Keratinocyte (primary cell): ENCODE results near the gene TUT7. TPM values are rescaled to one million over a fixed set of nuclear protein-coding genes. Genes with fewer than 3 reads are reported as not detected.

ENCODE experiments used
- DNase-seq: peaks from one replicate; pipeline ENCODE4 v3.0.0-alpha.2; 2011; ENCODE audit warnings: low read depth, missing footprints, low spot score
- FAIRE-seq: peaks from 2 replicates; lab custom pipeline; 2011; peaks lifted over from hg19 to GRCh38; lab: Jason Lieb, UNC
- H2AFZ ChIP-seq: 2 replicates; pipeline ENCODE4 v1.6.0; 2012; ENCODE audit warnings: low read length, control low read depth, inconsistent platforms; ENCODE audit not compliant: control insufficient read depth
- H3K27ac ChIP-seq: 2 replicates; pipeline ENCODE4 v1.5.1; 2011; ENCODE audit warnings: low read length; ENCODE audit not compliant: control insufficient read depth, insufficient read depth
- H3K27me3 ChIP-seq: 3 replicates; pipeline ENCODE4 v1.6.0; 2011; ENCODE audit warnings: low read length; ENCODE audit not compliant: control insufficient read depth, insufficient read depth; ENCODE audit errors: extremely low read depth
- H3K36me3 ChIP-seq, 2 experiments: 2 replicates in 1 of 2; 3 replicates in 1 of 2; pipeline ENCODE4 v1.5.1; 2011; ENCODE audit warnings: low read length in 2 of 2, mild to moderate bottlenecking in 1 of 2; ENCODE audit not compliant: control insufficient read depth in 2 of 2, insufficient read depth in 2 of 2; ENCODE audit errors: extremely low read depth in 1 of 2
- H3K4me1 ChIP-seq: 3 replicates; pipeline ENCODE4 v1.5.1; 2011; ENCODE audit warnings: low read length; ENCODE audit not compliant: control insufficient read depth, insufficient read depth; ENCODE audit errors: extremely low read depth
- H3K4me2 ChIP-seq: 3 replicates; pipeline ENCODE4 v1.6.0; 2011; ENCODE audit warnings: low read depth, low read length; ENCODE audit not compliant: control insufficient read depth, insufficient read depth; ENCODE audit errors: extremely low read depth
- H3K4me3 ChIP-seq, 3 experiments: fragments of 200-600 bp in 1 of 3; sonication (generic) in 1 of 3; 2 replicates in 2 of 3; 3 replicates in 1 of 3; pipeline ENCODE4 v1.5.1; 2011 to 2016; ENCODE audit warnings: low read length in 3 of 3, mild to moderate bottlenecking in 3 of 3, control low read depth in 2 of 3, inconsistent platforms in 1 of 3, low read depth in 1 of 3, mixed read lengths in 1 of 3, mixed run types in 1 of 3, moderate library complexity in 1 of 3; ENCODE audit not compliant: control insufficient read depth in 2 of 3, insufficient read depth in 2 of 3; ENCODE audit errors: extremely low read depth in 1 of 3
- H3K79me2 ChIP-seq: 2 replicates; pipeline ENCODE4 v1.6.0; 2012; ENCODE audit warnings: low read length; ENCODE audit not compliant: control insufficient read depth, insufficient read depth
- H3K9ac ChIP-seq: 3 replicates; pipeline ENCODE4 v1.6.0; 2011; ENCODE audit warnings: low read length; ENCODE audit not compliant: control insufficient read depth, insufficient read depth; ENCODE audit errors: extremely low read depth
- H3K9me1 ChIP-seq: 3 replicates; pipeline ENCODE4 v1.6.0; 2011; ENCODE audit warnings: low read length; ENCODE audit not compliant: control insufficient read depth, insufficient read depth; ENCODE audit errors: extremely low read depth
- H3K9me3 ChIP-seq: 2 replicates; pipeline ENCODE4 v1.5.1; 2012; ENCODE audit warnings: low read depth, low read length; ENCODE audit not compliant: control insufficient read depth
- H4K20me1 ChIP-seq: 3 replicates; pipeline ENCODE4 v1.6.0; 2011; ENCODE audit warnings: low read length; ENCODE audit not compliant: control insufficient read depth, insufficient read depth; ENCODE audit errors: extremely low read depth
- EZH2 ChIP-seq: IDR thresholded peaks from one replicate; pipeline ENCODE4 v1.6.1; 2012; ENCODE audit warnings: inconsistent platforms, mild to moderate bottlenecking, low read length, moderate library complexity
- dilution Hi-C: fragments of 300-500 bp; cut with MboI; formaldehyde crosslinking; loops from one replicate; pipeline ENCODE4 v1.7.0; 2020; ENCODE audit warnings: low sequenced_read_pairs; ENCODE audit not compliant: extremely low pct_ligation_motif_present
- polyA plus RNA-seq, 5 experiments: library from polyadenylated mRNA; depleted of rRNA in 3 of 5; stranded (reverse) in 3 of 5; stranded (forward) in 1 of 5; unstranded in 1 of 5; fragments of >200 nt; gene quantifications; 1 replicate in 1 of 5; 2 replicates in 3 of 5; 3 replicates in 1 of 5; pipeline versions ENCODE4 v1.2.1 to v1.2.3, GENCODE V29; 2011 to 2012; ENCODE audit warnings: missing spikeins in 2 of 5, low read depth in 1 of 5, low replicate concordance in 1 of 5
- TF ChIP-seq, protein P1 (sequence below), 3 experiments: IDR thresholded peaks in 1 of 3; conservative IDR thresholded peaks in 1 of 3; optimal IDR thresholded peaks in 1 of 3; 2 replicates in 2 of 3; 3 replicates in 1 of 3; pipeline versions ENCODE3 to v1.5.1; 2011; ENCODE audit warnings: low read length in 3 of 3, mild to moderate bottlenecking in 3 of 3, moderate library complexity in 2 of 3, control low read depth in 1 of 3, inconsistent platforms in 1 of 3; ENCODE audit not compliant: insufficient read depth in 2 of 3; ENCODE audit errors: extremely low read depth in 1 of 3

The TUT7 gene
- polyA plus RNA-seq, 1 donor (not counting 4 experiments of a cell fraction or from before 2014, with no cell fraction given), result 34.0 TPM

DNA sequence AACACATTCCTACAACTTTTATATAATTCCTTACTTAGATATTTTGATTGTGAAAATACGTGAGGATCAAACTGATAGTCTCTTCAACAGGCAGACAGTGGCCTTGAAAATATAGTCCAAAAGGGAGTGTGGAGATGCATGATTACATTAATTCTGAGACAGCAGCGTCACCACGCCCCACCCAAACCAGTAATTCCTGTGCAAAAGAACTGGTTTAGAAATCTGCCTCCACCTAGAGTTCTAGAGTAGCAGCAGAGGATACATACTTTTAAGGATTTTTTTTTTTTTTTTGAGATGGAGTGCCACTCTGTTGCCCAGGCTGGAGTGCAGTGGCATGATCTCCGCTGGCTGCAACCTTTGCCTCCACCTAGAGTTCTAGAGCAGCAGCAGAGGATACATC, 1.6 kb upstream of the TUT7 start:
- dilution Hi-C loops, result no loop called here
- Histone ChIP-seq H3K9me3 (no peaks in the 10 kb centered on the region), H3K79me2 (peaks cover 30% of the 10 kb centered on the region), H3K36me3 (no peaks in the 10 kb centered on the region), H3K27me3 (no peaks in the 10 kb centered on the region), H3K27ac (peak overlapping the region; percentile 93), H3K4me1 (peaks cover 21% of the 10 kb centered on the region), H4K20me1 (no peaks in the 10 kb centered on the region), H3K4me2 (peak overlapping the region; percentile 98), H2AFZ (peak overlapping the region; percentile 35), H3K9ac (peak overlapping the region; percentile 98), H3K4me3 (no peak overlapping the region), H3K9me1 (no peaks in the 10 kb centered on the region)
- TF ChIP-seq, protein P1, sequence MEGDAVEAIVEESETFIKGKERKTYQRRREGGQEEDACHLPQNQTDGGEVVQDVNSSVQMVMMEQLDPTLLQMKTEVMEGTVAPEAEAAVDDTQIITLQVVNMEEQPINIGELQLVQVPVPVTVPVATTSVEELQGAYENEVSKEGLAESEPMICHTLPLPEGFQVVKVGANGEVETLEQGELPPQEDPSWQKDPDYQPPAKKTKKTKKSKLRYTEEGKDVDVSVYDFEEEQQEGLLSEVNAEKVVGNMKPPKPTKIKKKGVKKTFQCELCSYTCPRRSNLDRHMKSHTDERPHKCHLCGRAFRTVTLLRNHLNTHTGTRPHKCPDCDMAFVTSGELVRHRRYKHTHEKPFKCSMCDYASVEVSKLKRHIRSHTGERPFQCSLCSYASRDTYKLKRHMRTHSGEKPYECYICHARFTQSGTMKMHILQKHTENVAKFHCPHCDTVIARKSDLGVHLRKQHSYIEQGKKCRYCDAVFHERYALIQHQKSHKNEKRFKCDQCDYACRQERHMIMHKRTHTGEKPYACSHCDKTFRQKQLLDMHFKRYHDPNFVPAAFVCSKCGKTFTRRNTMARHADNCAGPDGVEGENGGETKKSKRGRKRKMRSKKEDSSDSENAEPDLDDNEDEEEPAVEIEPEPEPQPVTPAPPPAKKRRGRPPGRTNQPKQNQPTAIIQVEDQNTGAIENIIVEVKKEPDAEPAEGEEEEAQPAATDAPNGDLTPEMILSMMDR (optimal IDR thresholded peaks at IDR 0.05 in 1 of 3, IDR thresholded peaks at IDR 0.05 in 1 of 3, conservative IDR thresholded peaks at IDR 0.05 in 1 of 3; ENCODE audit: extremely low read depth in 1 of 3, insufficient read depth in 2 of 3, low read length in 3 of 3), result peak in 2 of 3 experiments; percentile 14 to 26
- no peak for TF ChIP-seq EZH2
- DNase-seq (no peak), FAIRE-seq (peak; percentile 73)

DNA sequence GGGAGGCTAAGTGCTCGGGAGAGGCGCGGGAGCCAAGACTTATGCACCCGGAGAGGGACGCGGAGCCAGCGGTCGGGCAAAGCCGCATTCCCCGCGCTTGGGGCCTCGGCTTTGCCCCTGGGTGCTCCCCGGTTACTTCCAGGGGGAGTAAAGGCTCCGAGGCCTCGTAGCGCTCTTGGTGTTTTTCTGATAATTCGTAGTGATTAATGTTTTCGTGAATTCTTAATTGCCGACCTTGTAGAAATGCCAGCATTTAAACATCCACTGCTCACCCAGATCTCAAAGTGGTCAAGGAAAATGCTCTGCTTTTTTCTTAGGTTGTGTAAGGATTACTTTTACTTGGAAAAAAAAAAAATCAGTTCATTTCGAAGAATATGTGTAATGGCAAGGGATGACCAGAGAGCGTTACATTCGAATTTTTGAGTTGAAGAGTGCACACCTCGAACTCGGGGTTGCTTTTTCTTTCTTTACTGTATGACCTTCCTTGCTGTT, 654 bp upstream of the TUT7 start:
- H3K36me3 ChIP-seq, result no peaks in the 10 kb centered on the region
- H3K4me1 ChIP-seq, result peaks cover 21% of the 10 kb centered on the region
- TF ChIP-seq EZH2, result no peak
- TF ChIP-seq, protein P1 (optimal IDR thresholded peaks at IDR 0.05 in 1 of 3, IDR thresholded peaks at IDR 0.05 in 1 of 3, conservative IDR thresholded peaks at IDR 0.05 in 1 of 3; ENCODE audit: extremely low read depth in 1 of 3, insufficient read depth in 2 of 3, low read length in 3 of 3), result no peak
- FAIRE-seq (no peak), DNase-seq (no peak)
- H3K9me1 ChIP-seq, result no peaks in the 10 kb centered on the region
- peak overlapping the region; percentile 98 for H3K4me2 ChIP-seq
- H3K9me3 ChIP-seq, result no peaks in the 10 kb centered on the region
- H2AFZ ChIP-seq, result peak overlapping the region; percentile 83
- dilution Hi-C loops, result no loop called here
- no peaks in the 10 kb centered on the region for H4K20me1 ChIP-seq
- peaks cover 39% of the 10 kb centered on the region for H3K79me2 ChIP-seq
- peak overlapping the region; percentile 96 to 100 (median 99) for H3K4me3 ChIP-seq
- H3K27ac ChIP-seq, result peak overlapping the region; percentile 93
- H3K9ac ChIP-seq, result peak overlapping the region; percentile 98
- H3K27me3 ChIP-seq, result no peaks in the 10 kb centered on the region
